GM10266 (cell line): ENCODE data around the gene ATG7.
"Not testable (repeated sequence)": the region's sequence is repeated elsewhere in the genome, so short reads cannot be mapped to it uniquely, and the experiment has no call there.

Source experiments
- DNase-seq: peaks from one replicate; pipeline ENCODE4 v3.0.0; 2012; ENCODE audit errors: extremely low spot score
- CTCF ChIP-seq: IDR thresholded peaks from 2 replicates; pipeline ENCODE4 v1.5.1; 2012; ENCODE audit warnings: mild to moderate bottlenecking, low read depth; ENCODE audit not compliant: control insufficient read depth, insufficient read depth; ENCODE audit errors: missing control alignments

ATG7 gene

GRCh38 chr3:11444404-11444803, 172.2 kb downstream of the ATG7 start:
- DNase-seq: no peak
- no peak for TF ChIP-seq CTCF

- DNase-seq: not testable (repeated sequence)
Measured at GRCh38 chr3:11445193-11445592, 173.0 kb downstream of the ATG7 start.

GRCh38 chr3:11445883-11446282, 173.7 kb downstream of the ATG7 start:
- TF ChIP-seq CTCF: no peak
- DNase-seq: no peak

DNA sequence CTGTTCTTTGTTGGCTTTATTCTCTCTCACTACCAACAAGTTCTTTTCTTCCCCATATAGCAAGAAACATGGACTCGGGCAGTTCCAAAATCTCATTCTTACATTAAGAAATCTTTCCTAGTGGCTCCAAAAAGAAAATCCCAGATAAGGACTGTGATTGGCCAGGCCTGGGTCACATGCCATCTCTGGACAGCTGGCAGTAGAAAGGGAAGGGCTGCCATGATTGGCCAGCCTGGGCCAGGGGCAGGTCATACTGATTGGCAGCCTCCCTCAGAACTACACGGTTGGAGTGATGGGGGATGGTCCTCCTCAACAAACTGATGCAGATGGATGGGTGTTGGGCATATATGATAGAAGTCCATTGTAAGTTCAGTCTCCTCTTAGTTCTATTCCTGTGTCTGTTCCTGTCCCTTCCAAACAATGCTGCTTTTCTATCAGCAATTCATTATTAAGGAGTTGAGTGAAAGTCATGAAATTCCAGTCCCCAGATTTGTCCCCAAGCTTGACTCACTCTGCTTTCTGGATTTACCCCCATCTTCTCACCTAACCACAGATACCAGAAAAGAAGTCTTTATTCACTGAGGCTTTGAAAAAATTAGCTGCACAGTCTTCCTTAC, 175.5 kb downstream of the ATG7 start:
- no peak for TF ChIP-seq CTCF
- no peak for DNase-seq

DNA sequence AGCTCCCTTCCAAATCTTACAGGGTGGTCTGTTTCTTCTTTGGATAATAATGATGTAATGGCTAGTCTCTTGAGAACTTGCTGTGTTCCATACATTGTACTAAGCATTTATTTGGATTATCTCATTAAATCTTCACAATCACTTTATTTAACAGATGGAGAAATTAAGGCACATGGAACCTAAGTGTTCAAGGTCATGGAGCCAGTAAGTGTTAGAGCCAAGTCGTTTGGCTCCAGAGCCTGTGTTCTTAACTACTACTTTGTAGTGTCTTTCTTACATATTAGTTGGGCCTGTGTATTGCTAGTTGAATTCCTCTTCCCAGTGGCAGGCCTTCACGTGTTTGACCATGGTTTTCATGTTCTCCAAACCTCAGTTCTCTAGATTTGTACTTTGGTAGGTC, 177.8 kb downstream of the ATG7 start:
- no peak for TF ChIP-seq CTCF

GRCh38 chr3:11452312-11452711, 180.1 kb downstream of the ATG7 start:
- DNase-seq: no peak
- TF ChIP-seq CTCF: no peak

More for the DNA sequence above, 177.8 kb downstream of the ATG7 start:
- DNase-seq: no peak

- DNase-seq: no peak
- no peak for TF ChIP-seq CTCF
Measured at GRCh38 chr3:11452885-11453847, 181.0 kb downstream of the ATG7 start.
